ENCODE measurements around the gene PSPH. TPM values are rescaled to one million over a fixed set of nuclear protein-coding genes. Genes with fewer than 3 reads are reported as not detected.

The PSPH gene
- total RNA-seq, 1 experiment from 2014 or later: 50.7 TPM

DNA sequence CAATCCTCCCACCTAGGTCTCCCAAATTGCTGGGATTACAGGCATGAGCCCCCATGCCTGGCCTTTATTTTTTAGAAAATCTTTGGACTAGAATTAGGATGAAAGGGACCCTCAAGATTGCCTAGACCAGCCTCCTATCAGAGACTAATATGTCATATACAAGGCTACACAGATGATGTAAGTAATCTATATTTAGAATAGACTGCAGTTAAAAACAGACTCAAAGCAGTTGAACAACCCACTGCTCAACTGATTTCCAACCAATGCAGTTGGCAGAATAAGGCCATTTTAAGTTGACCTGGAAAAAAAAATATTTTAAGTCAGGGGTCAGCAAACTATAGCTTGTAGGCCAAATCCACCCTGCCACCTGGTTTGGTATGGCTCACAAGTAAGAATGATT, 27.7 kb downstream of the PSPH start:
- no peaks in the 10 kb centered on the region for H3K79me2 ChIP-seq (ENCODE audit: insufficient read depth, low read length)
- H2AFZ ChIP-seq (ENCODE audit: low read depth, low read length, poor library complexity, severe bottlenecking): no peak overlapping the region
- no peak overlapping the region for H3K27ac ChIP-seq (ENCODE audit: low read depth, low read length)
- no peaks in the 10 kb centered on the region for H3K27me3 ChIP-seq (ENCODE audit: insufficient read depth, low read length)
- TF ChIP-seq ELF1 (IDR thresholded peaks at IDR 0.05; ENCODE audit: borderline replicate concordance, low read depth) (no peak), CBX3 (IDR thresholded peaks at IDR 0.05; ENCODE audit: low read depth) (no peak), EGR1 (IDR thresholded peaks at IDR 0.05; ENCODE audit: low read depth) (no peak), CEBPB (IDR thresholded peaks at IDR 0.05; ENCODE audit: low read depth) (no peak), JUND (IDR thresholded peaks at IDR 0.05) (no peak), POLR2A (IDR thresholded peaks at IDR 0.05; ENCODE audit: borderline replicate concordance, extremely low read depth, insufficient read depth, insufficient read length) (no peak), ZNF274 (IDR thresholded peaks at IDR 0.05; ENCODE audit: low read depth, low read length) (no peak), RAD21 (IDR thresholded peaks at IDR 0.05; ENCODE audit: low read depth) (no peak), SIN3A (IDR thresholded peaks at IDR 0.05; ENCODE audit: low read depth) (no peak)
- TF ChIP-seq, protein P1, sequence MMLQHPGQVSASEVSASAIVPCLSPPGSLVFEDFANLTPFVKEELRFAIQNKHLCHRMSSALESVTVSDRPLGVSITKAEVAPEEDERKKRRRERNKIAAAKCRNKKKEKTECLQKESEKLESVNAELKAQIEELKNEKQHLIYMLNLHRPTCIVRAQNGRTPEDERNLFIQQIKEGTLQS (IDR thresholded peaks at IDR 0.05): no peak
- TF ChIP-seq, protein P2, sequence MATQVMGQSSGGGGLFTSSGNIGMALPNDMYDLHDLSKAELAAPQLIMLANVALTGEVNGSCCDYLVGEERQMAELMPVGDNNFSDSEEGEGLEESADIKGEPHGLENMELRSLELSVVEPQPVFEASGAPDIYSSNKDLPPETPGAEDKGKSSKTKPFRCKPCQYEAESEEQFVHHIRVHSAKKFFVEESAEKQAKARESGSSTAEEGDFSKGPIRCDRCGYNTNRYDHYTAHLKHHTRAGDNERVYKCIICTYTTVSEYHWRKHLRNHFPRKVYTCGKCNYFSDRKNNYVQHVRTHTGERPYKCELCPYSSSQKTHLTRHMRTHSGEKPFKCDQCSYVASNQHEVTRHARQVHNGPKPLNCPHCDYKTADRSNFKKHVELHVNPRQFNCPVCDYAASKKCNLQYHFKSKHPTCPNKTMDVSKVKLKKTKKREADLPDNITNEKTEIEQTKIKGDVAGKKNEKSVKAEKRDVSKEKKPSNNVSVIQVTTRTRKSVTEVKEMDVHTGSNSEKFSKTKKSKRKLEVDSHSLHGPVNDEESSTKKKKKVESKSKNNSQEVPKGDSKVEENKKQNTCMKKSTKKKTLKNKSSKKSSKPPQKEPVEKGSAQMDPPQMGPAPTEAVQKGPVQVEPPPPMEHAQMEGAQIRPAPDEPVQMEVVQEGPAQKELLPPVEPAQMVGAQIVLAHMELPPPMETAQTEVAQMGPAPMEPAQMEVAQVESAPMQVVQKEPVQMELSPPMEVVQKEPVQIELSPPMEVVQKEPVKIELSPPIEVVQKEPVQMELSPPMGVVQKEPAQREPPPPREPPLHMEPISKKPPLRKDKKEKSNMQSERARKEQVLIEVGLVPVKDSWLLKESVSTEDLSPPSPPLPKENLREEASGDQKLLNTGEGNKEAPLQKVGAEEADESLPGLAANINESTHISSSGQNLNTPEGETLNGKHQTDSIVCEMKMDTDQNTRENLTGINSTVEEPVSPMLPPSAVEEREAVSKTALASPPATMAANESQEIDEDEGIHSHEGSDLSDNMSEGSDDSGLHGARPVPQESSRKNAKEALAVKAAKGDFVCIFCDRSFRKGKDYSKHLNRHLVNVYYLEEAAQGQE (IDR thresholded peaks at IDR 0.05; ENCODE audit: low read depth): no peak
- TF ChIP-seq, protein P3, sequence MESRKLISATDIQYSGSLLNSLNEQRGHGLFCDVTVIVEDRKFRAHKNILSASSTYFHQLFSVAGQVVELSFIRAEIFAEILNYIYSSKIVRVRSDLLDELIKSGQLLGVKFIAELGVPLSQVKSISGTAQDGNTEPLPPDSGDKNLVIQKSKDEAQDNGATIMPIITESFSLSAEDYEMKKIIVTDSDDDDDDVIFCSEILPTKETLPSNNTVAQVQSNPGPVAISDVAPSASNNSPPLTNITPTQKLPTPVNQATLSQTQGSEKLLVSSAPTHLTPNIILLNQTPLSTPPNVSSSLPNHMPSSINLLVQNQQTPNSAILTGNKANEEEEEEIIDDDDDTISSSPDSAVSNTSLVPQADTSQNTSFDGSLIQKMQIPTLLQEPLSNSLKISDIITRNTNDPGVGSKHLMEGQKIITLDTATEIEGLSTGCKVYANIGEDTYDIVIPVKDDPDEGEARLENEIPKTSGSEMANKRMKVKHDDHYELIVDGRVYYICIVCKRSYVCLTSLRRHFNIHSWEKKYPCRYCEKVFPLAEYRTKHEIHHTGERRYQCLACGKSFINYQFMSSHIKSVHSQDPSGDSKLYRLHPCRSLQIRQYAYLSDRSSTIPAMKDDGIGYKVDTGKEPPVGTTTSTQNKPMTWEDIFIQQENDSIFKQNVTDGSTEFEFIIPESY (IDR thresholded peaks at IDR 0.05; ENCODE audit: extremely low read depth, insufficient replicate concordance, low read length): no peak
- H3K4me1 ChIP-seq (ENCODE audit: control insufficient read depth in 1 of 2, insufficient read depth in 2 of 2, low read length in 2 of 2): no peaks in the 10 kb centered on the region
- intact Hi-C loops (cut with micrococcal nuclease): no loop called here
- no peak overlapping the region for H3K9ac ChIP-seq (ENCODE audit: low read length)
- no peaks in the 10 kb centered on the region for H4K20me1 ChIP-seq (ENCODE audit: insufficient read depth)
- ATAC-seq (no peak), DNase-seq (ENCODE audit: low read depth, low spot score) (no peak)
- H3K36me3 ChIP-seq (ENCODE audit: control insufficient read depth in 1 of 2, insufficient read depth in 2 of 2, low read length in 2 of 2): peaks cover 6 to 12% of the 10 kb centered on the region in 2 experiments; a peak in 3 of 4 replicates
- no TSS peak for BruUV-seq (replicated peaks)
- H3K9me2 ChIP-seq (ENCODE audit: insufficient read depth): no peaks in the 10 kb centered on the region
- POLR2A ChIA-PET: no interaction called here
- no peak overlapping the region for H3K4me2 ChIP-seq (ENCODE audit: low read length)
- RAD21 ChIA-PET (ENCODE audit: low non-redundant PET in 1 of 2, low total read pairs in 2 of 2, uncharacterized antibody in 2 of 2, unreplicated experiment in 2 of 2): no interaction called here
- no peak overlapping the region for H3K4me3 ChIP-seq (replicated peaks in 1 of 2; ENCODE audit: low read depth in 1 of 2, low read length in 2 of 2)
- H3K9me3 ChIP-seq (ENCODE audit: control insufficient read depth in 1 of 2, insufficient read depth in 1 of 2, low read depth in 1 of 2, low read length in 2 of 2): no peaks in the 10 kb centered on the region
- CTCF ChIA-PET: no interaction called here
